GM18907 (cell line): ENCODE data around the gene ECHS1.
A peak's percentile ranks its signal among the peaks of the same experiment; 100 is the strongest.
"Not testable (repeated sequence)": the region's sequence is repeated elsewhere in the genome, so short reads cannot be mapped to it uniquely, and the experiment has no call there.

Experiments used
- ATAC-seq: cut with Tn5 transposase; IDR thresholded peaks from one replicate; pipeline ENCODE4 v1.9.1; 2021; ENCODE audit warnings: mild to moderate bottlenecking, moderate library complexity; ENCODE audit not compliant: unreplicated experiment

The ECHS1 gene

DNA sequence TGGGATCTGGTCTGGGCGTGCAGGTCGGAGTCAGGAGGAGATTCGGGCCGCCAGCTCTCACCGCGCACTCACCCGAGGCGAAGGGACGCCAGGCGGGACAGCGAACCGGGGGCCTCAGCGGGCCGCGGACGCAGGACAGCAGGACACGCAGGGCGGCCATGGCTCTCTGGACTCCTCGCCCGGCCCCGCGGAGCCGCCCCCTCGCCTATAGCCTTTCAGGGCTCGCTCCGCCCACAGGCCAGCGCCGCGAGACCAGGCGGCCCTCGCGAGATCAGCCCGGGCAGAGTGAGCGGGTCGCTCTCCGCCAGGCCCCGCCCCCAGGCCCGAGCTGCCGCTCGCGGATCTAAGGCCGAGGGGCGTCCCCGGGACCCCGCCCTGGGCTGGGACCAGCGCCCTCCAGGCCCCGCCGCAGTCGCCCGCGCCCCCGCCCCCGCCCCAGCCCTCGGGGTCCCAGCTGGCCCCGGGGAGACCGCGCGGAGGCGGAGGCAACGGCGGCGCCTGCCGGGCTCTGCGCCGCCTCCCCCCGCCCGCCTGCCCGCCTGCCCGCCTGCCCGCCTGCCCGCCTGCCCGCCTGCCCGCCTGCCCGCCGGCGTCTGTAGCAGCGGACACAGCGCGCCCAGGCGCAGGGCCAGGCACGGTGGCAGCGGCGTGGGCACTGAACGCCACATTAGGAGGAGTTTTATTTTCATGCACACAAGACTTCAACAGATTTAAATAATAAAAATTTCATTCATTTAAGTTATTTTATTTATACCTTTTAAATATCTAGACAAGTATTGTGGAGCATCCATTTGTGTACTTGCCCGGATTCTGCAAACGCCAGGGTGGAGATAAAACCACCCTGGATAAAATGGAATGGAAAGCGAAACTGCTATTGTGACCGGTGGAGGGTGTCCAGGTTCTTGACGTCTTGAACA lies at the start of gene ECHS1:
Gene ECHS1, minus strand, starts transcription at position 181 of the 917 bp plus-strand sequence. Its CDS starts 21 bp downstream, at position 160.
- peak; percentile 92 for ATAC-seq

DNA sequence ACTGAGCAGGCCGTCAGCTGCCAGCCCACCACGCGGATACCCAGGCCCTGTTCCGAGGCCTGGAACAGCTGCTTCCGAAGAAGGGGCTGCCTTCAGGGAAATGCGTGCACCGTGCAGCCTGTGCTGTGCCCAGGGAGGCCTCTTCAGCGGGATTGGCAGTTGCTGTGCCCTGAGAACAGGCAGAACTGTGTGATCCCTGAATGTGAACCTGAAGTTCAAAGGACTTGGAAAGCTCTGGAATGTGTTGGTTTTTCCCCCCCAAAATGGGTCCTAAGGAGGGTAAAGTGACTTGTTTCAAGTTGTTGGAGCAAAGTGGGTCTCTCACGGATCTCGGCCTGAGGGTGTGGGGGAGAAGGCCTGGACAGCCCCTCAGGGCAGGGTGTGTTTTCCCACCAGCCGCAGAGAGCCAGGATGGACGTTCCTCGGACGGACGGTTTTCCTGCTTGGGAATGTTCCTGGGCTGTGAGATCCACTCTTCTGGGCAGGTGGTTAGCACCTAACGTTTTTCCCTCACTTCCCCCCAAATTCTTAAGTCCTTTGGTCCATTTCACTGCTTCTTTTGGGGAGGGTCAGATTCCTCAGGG lies 49.2 kb upstream of the ECHS1 start:
- no peak for ATAC-seq

GRCh38 chr10:133421336-133422222 lies 48.4 kb upstream of the ECHS1 start:
- ATAC-seq, result no peak

DNA sequence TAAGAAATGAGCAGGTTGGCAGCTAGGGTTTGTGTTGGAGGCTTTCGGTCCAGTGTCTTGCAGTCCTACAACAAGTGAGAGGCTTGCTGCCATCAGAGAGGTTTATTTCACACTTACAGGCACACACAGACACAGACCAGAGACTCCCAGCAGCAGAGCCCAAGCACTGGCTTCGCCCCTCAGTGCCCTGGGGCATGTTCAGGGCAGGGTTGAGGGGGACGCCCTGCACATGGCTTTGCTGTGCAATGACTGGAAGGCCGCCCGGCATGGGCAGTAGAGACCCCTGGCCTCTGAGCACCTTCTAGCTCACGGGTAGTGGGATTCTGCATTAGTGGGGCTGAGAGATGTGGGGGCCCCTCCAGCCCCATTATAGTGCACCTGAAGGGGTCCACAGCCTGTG lies 47.4 kb upstream of the ECHS1 start:
- ATAC-seq, result no peak

DNA sequence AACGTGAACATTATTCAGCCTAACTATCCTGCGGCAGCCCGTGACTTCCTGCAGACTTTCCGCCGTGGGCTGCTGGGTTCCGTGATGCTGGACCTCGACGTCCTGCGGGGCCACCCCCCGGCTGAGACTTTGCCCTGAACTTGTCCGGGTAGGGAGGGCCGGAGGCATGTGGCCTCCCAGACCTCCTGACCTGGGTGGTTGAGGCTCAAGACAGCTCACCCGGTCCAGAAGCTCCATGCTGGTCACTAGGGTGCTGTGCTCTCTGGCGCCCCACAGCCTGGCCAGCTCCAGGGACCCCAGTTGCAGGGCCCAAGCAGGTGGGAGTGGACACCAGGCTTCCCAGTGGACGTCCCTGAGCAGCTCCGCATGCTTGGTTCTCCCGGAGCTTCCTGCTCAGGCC lies 46.9 kb upstream of the ECHS1 start:
- no peak for ATAC-seq

- no peak for ATAC-seq
These were observed 46.2 kb upstream of the ECHS1 start for GRCh38 chr10:133419211-133419950.

- no peak for ATAC-seq
These were observed 45.3 kb upstream of the ECHS1 start for GRCh38 chr10:133418289-133418993.

DNA sequence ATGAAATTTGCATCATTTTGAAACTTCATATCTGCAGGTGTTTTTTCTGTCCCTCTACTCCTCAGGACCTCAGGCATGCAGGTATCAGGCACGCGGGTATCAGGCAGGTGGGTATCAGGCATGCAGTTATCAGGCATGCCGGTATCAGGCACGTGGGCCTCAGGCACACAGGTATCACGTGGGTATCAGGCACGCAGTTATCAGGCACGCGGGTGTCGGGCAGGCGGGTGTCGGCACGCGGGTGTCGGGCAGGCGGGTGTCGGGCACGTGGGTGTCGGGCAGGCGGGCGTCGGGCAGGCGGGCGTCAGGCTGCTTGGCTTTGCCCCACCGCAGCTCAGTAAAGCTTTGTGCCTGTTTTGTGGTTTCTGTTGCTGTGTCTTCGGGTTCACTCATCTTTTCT lies 42.6 kb upstream of the ECHS1 start:
- ATAC-seq, result no peak

DNA sequence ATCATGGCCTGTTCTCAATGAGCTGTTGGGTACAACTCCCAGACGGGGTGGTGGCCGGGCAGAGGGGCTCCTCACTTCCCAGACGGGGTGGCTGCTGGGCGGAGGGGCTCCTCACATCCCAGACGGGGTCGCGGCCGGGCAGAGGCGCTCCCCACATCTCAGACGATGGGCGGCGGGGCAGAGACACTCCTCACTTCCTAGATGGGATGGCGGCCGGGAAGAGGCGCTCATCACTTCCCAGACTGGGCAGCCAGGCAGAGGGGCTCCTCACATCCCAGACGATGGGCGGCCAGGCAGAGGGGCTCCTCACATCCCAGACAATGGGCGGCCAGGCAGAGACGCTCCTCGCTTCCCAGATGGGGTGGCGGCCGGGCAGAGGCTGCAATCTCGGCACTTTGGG lies 41.2 kb upstream of the ECHS1 start:
- ATAC-seq, result not testable (repeated sequence)

- no peak for ATAC-seq
These were observed 39.2 kb upstream of the ECHS1 start for GRCh38 chr10:133412381-133412711.

DNA sequence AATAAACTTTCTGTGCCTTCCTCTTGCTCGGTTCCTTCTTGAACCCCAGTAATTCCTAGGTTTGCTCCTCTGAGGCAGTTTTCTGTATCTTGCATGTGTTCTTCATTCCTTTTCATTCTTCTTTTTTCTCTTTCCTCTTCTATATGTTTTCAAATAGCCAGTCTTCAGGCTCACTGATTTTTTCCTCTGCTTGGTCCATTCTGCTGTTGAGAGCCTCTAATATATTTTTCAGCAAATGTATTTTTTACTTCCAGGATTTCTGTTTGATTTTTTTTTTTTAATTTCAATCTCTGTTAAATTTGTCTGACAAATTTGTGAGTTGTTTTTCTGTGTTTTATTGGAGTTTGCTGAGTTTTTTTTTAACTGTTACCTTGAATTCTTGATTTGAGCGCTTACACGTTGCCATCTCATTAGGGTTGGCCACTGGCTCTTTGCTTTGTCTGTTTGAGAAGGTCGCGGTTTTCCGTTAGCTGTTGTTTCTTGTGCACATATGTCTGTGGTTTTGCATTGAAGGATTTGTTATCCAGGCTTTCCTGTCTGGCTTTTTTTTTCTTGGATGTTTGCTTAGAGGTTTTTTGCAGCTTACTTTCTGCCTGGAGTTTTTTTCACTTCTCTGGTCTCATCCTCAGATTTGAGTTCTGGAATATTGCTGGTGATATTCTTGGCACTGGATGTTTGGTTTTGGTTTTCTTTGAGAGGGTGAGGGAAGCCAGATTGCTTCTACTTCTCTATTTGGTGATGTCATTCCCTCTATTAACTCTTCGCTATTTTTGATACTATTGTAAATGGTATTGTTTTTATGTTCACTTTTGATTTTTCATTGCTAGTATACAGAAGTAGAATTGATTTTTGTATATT lies 38.6 kb upstream of the ECHS1 start:
- ATAC-seq, result no peak

GRCh38 chr10:133405844-133406527 lies 32.8 kb upstream of the ECHS1 start:
- peak; percentile 42 for ATAC-seq

- no peak for ATAC-seq
These were observed 32.1 kb upstream of the ECHS1 start for GRCh38 chr10:133405272-133405671.

DNA sequence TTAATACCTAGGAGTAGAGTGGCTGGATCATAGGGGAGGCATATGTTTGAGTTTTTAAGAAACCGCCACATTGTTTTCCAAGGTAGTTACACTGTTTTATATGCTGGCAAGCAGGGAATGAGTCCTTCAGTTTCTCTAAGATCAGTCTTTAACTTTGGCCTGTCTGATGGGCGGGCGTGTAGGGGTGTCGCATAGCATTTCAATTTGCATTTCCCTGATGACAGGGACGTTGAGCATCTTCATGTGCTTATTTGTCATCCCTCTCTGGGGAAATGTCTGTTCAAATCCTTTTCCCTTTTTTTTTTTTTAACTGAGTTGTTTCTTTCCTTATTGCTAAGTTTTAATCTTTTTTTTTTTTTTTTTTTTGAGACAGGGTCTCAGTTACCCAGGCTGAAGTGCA lies 30.6 kb upstream of the ECHS1 start:
- ATAC-seq, result no peak

DNA sequence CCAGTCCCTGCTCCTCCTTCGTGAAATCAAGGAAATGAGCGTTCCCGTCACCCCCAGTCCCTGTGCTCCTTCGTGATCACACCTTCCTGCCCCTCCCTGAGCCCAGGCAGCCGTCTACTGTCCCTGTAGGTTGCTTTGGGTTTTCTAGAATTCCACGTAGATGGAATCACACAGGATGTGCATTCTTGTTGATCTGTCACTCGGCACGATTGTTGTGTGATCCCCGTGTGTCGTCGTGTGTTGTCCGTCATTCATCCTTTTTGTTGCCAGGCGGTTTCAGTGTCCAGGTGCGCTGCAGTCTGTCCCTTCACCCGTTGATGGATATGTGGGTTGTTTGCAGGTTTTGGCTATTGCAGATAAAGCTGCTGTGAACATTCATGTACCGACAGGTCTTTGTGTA lies 30.2 kb upstream of the ECHS1 start:
- no peak for ATAC-seq

- ATAC-seq, result no peak
These were observed 29.0 kb upstream of the ECHS1 start for GRCh38 chr10:133401981-133402725.

- peak; percentile 17 for ATAC-seq
These were observed 28.3 kb upstream of the ECHS1 start for GRCh38 chr10:133401500-133401899.
